Measurements from ENCODE around the gene HOXA2.

Gene HOXA2

DNA sequence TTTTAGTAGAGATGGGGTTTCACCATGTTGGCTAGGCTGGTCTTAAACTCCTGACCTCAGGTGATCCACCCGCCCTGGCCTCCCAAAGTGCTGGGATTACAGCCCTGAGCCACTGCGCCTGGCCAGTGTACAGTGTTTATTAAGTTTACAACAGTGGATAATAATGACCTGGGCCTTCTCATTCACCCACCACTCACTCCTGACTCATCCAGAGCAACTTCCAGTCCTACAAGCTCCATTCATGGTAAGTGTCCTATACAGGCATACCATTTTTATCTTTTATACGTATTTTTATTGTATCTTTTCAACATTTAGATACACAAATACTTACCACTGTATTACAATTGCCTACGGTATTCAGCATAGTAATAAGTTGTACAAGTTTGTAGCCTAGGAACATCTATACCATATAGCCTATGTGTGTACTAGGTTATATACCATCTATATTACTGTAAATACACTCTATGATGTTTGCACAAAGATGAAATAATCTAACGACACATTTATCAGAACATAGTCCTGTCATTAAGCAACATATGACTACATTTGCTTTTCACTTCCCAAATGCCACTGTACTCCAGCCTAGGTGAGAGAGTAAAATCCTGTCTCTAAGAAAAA is 23.8 kb downstream of the HOXA2 start (continued):
- TF ChIP-seq, protein P1, sequence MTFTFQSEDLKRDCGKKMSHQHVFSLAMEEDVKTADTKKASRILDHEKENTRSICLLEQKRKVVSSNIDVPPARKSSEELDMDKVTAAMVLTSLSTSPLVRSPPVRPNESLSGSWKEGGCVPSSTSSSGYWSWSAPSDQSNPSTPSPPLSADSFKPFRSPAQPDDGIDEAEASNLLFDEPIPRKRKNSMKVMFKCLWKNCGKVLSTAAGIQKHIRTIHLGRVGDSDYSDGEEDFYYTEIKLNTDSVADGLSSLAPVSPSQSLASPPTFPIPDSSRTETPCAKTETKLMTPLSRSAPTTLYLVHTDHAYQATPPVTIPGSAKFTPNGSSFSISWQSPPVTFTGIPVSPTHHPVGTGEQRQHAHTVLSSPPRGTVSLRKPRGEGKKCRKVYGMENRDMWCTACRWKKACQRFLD (tag by site-specific recombination; IDR thresholded peaks at IDR 0.05) = no peak
- no peak for TF ChIP-seq ZNF626 (tag by site-specific recombination; IDR thresholded peaks at IDR 0.05)
- no peak for TF ChIP-seq ZNF280D (tag by site-specific recombination; IDR thresholded peaks at IDR 0.05)
- no peak for TF ChIP-seq KLF8 (tag by site-specific recombination; IDR thresholded peaks at IDR 0.05)
- no peak for TF ChIP-seq ZFP69B (tag by site-specific recombination; IDR thresholded peaks at IDR 0.05)

- H3K9me3 ChIP-seq (ENCODE audit: control insufficient read depth, insufficient read depth, low read depth, low read length) = no peaks in the 10 kb centered on the region
- ChIA-PET POLR2A (interaction anchor here (1.3 kb wide), 1 partner anchor 23 kb away, joined by 3 read pairs; the partner anchor contains the start of gene HOXA1), CTCF (interaction anchor here (1.0 kb wide), 1 partner anchor 18 kb away, joined by 3 read pairs; no protein-coding TSS in a partner anchor)
- peaks cover 10% of the 10 kb centered on the region for H3K4me1 ChIP-seq (ENCODE audit: control insufficient read depth, insufficient read depth, low read length)
- TF ChIP-seq, protein P2, sequence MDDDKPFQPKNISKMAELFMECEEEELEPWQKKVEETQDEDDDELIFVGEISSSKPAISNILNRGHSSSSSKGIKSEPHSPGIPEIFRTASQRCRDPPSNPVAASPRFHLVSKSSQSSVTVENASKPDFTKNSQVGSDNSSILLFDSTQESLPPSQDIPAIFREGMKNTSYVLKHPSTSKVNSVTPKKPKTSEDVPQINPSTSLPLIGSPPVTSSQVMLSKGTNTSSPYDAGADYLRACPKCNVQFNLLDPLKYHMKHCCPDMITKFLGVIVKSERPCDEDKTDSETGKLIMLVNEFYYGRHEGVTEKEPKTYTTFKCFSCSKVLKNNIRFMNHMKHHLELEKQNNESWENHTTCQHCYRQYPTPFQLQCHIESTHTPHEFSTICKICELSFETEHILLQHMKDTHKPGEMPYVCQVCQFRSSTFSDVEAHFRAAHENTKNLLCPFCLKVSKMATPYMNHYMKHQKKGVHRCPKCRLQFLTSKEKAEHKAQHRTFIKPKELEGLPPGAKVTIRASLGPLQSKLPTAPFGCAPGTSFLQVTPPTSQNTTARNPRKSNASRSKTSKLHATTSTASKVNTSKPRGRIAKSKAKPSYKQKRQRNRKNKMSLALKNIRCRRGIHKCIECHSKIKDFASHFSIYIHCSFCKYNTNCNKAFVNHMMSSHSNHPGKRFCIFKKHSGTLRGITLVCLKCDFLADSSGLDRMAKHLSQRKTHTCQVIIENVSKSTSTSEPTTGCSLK (tag by site-specific recombination; IDR thresholded peaks at IDR 0.05) = no peak
- TF ChIP-seq ZSCAN23 (tag by site-specific recombination; IDR thresholded peaks at IDR 0.05) (no peak), ZNF274 (IDR thresholded peaks at IDR 0.05; ENCODE audit: low read length) (no peak), ZNF274 (tag by site-specific recombination; IDR thresholded peaks at IDR 0.05; ENCODE audit: borderline replicate concordance) (no peak), ZNF2 (tag by site-specific recombination; IDR thresholded peaks at IDR 0.05) (no peak), ZNF792 (tag by site-specific recombination; IDR thresholded peaks at IDR 0.05) (no peak), ZNF707 (tag by site-specific recombination; IDR thresholded peaks at IDR 0.05) (no peak), ZNF121 (tag by site-specific recombination; IDR thresholded peaks at IDR 0.05) (no peak), ZNF138 (tag by site-specific recombination; IDR thresholded peaks at IDR 0.05; ENCODE audit: borderline replicate concordance) (no peak), ZNF843 (tag by site-specific recombination; IDR thresholded peaks at IDR 0.05) (no peak)
- TF ChIP-seq, protein P3, sequence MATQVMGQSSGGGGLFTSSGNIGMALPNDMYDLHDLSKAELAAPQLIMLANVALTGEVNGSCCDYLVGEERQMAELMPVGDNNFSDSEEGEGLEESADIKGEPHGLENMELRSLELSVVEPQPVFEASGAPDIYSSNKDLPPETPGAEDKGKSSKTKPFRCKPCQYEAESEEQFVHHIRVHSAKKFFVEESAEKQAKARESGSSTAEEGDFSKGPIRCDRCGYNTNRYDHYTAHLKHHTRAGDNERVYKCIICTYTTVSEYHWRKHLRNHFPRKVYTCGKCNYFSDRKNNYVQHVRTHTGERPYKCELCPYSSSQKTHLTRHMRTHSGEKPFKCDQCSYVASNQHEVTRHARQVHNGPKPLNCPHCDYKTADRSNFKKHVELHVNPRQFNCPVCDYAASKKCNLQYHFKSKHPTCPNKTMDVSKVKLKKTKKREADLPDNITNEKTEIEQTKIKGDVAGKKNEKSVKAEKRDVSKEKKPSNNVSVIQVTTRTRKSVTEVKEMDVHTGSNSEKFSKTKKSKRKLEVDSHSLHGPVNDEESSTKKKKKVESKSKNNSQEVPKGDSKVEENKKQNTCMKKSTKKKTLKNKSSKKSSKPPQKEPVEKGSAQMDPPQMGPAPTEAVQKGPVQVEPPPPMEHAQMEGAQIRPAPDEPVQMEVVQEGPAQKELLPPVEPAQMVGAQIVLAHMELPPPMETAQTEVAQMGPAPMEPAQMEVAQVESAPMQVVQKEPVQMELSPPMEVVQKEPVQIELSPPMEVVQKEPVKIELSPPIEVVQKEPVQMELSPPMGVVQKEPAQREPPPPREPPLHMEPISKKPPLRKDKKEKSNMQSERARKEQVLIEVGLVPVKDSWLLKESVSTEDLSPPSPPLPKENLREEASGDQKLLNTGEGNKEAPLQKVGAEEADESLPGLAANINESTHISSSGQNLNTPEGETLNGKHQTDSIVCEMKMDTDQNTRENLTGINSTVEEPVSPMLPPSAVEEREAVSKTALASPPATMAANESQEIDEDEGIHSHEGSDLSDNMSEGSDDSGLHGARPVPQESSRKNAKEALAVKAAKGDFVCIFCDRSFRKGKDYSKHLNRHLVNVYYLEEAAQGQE (tag by site-specific recombination; IDR thresholded peaks at IDR 0.05) = no peak
- no peak overlapping the region for H3K27ac ChIP-seq (ENCODE audit: extremely low read depth, low read depth, low read length)
- no peaks in the 10 kb centered on the region for H3K36me3 ChIP-seq (ENCODE audit: control insufficient read depth in 2 of 2, insufficient read depth in 1 of 2, low read length in 2 of 2)
- H3K4me3 ChIP-seq (ENCODE audit: low read depth, low read length) = no peak overlapping the region
Observed at GRCh38 chr7:27073076-27073475, 29.4 kb downstream of the HOXA2 start.

All from HEK293 (cell line).